LHCN-M2 (cell line): ENCODE measurements around the gene PARPBP. TPM values are rescaled to one million over a fixed set of nuclear protein-coding genes. Genes with fewer than 3 reads are reported as not detected.
"Not testable (repeated sequence)": the region's sequence is repeated elsewhere in the genome, so short reads cannot be mapped to it uniquely, and the experiment has no call there.

Experiments
- DNase-seq: peaks from one replicate; pipeline ENCODE4 v3.0.0-alpha.2; 2012; ENCODE audit warnings: low read depth
- total RNA-seq: library from RNA; depleted of rRNA; stranded (reverse); fragments of >200 nt; gene quantifications from 2 replicates; pipeline ENCODE4 v1.2.3, GENCODE V29; 2014

The PARPBP gene
- total RNA-seq, 1 experiment from 2014 or later: 31.7 TPM

DNA sequence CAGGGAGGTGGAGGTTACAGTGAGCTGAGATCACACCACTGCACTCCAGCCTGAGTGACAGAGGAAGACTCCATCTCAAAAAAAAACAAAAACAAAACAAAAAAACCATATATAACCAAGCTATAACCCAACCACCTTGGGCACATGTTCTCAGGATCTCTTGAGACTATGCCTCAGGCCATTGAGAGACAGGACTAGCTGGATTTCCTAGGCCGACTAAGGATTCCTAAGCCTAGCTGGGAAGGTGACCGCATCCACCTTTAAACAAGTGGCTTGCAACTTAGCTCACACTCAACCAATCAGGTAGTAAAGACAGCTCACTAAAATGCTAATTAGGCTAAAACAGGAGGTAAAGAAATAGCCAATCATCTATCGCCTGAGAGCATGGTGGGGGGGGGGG is 35.2 kb downstream of the PARPBP start:
- not testable (repeated sequence) for DNase-seq

DNA sequence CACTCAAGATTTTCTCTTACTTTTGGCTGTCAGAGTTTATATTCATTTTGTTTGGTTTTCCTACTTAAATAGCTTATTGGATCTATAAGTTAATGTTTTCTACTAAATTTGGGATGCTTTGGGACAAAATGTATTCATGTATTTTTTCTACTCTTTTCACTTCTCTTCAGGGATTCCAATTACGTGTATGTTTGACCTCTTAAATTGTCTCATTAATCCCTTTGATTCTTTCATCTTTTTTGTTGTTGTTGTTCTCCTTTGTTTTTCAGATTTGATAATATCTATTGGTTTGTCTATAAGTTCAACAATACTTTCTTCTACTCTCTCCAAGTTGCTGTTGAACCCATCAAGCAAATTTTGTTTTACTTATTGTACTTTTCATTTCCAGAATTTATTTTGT is 43.4 kb downstream of the PARPBP start:
- no peak for DNase-seq

DNA sequence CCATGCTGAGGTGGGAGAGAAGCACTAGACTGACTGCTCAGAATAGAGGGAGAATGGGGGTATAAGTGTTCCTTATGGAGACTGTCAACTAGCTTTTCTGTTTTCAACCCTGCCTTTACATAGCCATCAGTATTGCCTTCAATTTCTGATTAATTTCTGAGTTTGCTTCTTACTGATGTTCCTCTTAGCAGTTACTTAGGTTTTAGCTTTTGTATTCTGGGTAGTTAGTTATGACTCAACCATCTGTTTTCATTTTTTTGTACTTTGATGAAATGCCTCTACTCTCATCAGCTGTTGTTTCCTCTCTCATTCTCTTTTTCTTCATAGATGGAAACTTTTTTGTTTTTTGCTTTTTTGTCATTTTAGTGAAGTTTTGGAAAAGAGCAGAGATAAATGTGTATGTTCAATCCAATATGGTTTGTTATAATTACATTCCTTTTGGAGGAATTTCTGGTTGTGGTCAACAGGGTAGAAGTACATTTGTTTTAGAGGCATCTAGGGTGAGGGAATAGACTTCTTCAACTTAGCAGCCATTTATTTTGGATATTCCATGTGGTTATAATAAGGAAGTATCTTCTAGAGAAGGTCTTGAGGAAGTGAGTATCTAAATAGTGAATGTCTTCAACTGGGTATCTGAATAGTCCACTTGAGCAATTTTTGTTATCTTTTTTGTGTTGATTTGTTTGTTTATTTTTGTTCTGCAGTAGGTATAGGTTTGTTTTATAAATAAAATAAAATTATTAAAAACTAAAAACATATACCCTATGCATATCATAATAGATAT is 48.0 kb downstream of the PARPBP start:
- peak; percentile 51 for DNase-seq

DNA sequence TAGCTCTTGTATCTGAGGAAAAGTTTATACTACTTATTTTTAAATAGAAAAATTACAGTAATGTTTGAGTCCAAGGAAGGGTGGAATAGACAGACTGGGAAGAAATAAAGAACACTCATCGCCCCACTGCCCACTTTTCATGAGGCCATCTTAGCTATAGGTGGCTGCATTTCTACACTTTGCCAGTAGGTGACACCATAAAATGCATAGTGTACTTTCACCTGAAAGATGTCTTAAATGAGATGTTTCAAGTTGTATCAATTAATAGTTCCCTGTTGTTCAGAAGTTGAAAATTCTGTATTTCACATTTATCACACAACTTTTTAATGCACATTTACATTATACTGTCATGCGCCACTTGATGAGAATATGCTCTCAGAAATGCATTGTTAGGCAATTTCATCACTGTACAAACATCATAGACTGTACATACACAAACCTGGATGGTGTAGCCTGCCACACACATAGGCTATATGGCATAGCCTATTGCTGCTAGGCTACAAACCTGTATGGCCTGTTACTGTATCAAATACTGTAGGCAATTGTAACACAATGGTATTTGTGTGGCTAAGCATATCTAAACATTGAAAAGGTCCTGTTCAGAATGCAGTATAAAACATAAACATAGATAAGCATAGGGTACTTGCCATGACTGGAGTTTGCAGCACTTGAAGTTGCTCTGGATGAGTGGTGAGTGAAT is 50.1 kb downstream of the PARPBP start:
- peak; percentile 31 for DNase-seq

DNA sequence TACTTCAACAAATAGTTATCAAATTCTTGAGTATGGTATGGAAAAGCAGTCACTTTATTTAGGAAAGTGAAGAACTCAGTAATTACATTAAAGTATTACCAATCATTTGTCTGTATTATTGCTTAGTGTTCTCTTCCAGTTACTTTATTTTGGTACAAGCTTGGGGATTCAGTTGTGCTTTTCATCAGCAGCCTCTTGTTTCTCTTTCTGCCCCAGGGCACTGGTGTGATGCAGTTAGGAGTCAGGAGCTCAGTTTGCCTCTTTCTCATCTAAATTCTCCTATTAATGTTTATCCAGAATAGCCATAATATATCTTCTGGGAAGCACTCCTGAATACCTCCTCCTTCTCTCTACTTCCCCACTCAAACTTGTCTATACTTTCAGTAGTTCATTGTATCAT is 52.0 kb downstream of the PARPBP start:
- no peak for DNase-seq

DNA sequence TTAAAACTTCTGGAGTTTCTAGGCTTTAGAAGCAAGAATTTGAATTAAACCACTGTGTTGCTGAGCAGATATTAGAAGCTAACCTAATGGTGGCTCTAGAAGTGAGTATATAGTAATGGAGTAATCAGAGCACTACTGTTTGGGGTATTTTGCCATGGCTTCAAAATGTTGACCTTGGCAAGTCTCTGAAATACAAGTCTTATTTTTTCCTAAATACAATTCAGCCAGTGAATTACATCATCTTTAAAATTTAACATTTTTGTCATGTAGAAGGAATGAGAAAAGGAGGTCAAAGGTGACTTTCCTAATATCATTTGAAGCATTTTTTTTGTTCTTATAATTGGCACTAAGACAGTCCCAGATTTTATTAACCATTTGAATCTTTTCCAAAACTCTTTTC is 52.5 kb downstream of the PARPBP start:
- peak; percentile 13 for DNase-seq

DNA sequence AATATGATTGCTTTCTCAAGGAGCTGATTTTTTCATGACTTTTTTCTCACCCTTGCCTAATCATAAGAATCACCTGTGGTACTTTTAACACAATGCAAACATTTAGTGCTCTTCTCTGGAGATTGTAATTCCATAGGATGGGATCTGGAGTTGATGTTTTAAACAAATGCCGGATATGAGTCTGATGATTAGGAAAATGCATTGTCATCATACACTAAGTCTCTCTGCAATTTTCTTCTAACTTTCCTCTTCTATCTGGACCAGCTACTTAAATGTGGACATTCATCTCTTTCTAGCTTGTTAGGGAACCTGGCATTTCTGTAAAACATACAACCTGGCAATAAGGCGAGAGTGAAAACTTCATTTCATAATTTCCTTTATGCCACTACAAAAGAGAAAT is 54.1 kb downstream of the PARPBP start:
- DNase-seq: no peak

DNA sequence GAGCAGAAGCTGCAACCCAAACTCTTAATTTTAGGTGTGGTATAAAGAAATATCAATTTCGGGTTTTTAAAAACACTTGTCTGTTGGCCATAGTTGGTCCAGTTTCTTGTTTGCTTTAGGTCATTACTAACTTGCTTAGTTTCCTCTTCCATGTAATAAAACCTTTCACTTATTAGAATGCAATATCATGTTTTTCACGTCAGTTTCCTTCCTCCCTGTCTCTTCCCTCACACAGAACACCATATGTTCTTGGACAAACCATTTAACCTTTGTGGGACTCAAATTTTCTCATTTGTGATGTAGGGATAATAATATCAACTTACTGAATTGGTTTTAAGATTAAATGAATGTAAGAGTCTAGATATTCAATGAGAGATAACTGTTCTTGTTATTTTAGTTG is 54.8 kb downstream of the PARPBP start:
- no peak for DNase-seq

DNA sequence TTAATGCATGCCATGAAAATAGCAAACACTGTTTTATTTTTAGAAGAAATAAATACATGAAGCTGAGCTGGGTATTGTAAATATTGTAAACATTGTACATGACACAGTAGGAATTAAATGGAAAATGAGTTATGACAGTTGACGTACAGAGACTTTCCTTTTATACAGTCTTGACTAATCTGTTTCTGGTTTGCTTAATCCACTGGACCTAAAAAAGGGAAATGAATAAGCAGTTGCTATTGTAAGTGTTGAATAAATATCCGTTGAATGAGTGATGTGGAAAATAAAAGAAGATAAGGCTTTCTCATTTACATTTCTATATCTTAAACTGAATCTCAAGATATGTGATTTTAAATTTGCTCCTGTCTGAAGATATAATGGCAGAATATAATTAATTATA is 62.7 kb downstream of the PARPBP start:
- DNase-seq: no peak

DNA sequence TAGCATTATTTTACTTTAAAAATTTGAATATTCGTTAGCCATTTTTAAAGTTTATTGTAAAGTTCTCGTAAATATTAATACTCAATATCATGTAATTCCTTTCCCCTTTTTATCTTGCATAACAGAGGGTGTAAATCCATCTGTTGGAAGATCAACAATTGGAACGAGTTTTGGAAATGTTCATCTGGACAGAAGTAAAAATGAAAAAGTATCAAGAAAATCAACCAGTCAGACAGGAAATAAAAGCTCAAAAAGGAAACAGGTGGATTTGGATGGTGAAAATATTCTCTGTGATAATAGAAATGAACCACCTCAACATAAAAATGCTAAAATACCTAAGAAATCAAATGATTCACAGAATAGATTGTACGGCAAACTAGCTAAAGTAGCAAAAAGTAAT is 75.8 kb downstream of the PARPBP start:
- DNase-seq: no peak

DNA sequence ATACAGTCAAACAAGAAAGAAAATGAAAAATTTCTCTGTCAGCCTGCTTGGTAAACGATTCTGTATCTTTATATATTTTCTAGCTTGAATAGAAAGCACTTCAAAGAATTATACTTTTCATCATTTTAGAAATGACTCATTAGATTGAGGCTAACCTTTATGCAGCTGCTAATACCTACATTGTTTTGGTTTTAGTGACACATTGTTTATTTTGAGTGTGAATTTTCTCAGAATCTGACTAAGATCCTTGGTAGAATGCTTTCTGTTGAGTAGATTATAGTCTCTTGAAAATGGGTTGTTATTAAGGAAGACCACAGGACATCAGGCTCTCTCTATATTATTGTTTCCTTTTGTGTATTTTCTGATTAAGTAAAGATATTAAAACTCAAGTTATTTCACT is 77.8 kb downstream of the PARPBP start, which contains the start of gene PMCH:
Gene PMCH, minus strand, starts transcription at position 45 of the 400 bp plus-strand sequence. CDS start 63 bp downstream, outside the sequence.
- peak; percentile 78 for DNase-seq

DNA sequence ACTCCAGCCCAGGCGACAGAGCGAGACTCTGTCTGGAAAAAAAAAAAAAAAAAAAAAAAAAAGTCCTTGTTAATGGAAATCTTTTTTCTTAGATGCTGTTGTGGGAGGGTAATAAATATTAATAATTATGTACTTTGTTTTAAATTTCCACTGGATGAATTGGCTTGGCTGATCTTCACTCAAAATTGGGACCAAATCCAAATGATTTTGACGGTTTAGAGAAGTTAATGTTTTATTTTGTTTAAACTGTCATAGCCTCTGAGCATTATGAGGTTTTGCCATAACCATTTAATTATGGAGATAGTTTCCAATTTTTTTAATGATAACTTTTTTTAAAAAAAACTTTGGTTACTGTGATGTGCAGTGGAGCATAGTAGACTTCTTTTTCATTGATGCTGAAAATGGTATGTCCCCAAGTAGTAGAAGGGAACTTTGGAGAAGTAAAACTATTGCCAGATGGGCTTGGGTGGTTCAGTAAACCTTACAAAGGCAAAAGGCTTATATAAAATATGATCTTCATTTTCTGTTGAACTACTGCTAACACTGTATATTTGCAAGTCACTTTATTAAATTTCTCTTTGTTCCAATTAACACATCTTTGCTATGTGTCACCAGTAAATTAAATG is 81.6 kb downstream of the PARPBP start:
- DNase-seq: no peak

DNA sequence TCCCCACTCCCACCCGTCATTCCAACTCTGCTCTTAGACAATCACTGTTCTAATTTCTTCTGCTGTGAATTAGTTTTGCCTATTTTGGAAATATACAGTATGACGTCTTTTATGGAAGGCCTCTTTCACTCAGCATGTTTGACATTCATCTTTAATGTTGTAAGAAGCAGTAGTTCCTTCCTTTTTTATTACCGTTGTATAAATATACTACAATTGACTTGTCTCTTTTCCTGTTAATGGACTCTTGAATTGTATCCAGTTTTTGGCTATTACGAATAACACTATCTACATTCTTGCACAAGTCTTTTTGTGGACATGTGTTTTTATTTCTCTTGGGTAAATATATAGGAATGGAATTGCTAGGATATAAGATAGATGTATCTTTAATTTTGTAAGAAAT is 82.6 kb downstream of the PARPBP start:
- no peak for DNase-seq

DNA sequence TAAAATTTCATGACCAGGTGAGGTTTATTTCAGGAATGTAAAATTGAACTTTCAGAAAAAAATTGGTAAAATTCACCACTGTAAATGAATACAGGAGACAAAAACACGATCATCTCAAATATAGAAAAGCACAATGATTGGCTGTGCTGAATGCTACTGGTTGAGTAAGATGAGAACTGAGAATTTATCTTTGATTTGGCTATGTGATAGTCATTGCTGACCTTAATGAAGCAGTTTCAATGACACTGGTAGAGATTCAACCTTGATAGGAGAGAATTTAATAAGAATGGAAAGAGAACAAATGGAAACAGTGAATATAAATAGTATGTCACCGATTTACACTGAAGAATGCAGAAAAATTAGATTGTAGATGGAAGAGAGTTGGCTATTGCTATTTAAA is 84.0 kb downstream of the PARPBP start:
- DNase-seq: no peak

DNA sequence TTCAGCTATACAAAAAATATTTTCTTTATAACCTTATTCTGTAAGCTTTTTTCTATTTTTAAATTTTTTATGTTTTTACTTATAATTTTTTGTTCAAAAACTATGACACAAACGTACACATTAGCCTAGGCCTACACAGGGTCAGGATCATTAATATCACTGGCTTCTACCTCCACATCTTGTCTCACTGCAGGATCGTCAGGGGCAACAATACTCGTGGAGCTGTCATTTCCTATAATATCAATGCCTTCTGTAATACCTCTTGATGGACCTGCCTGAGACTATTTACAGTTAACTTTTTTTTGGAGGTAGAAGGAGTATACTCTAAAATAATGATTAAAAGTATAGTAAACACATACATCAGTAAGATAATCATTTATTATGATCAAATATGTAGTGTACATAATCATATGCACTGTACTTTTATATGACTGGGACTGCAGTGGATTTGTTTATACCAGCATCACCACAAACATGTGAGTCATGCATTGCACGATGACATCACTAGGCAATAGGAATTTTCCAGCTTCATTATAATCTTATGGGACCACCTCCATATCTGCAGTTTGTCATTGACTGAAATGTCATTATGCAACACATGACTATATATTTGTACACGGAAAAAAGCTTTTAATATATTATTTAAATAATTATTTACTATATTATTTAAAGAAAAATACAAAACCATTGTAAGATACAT is 96.2 kb downstream of the PARPBP start:
- DNase-seq: peak; percentile 55

DNA sequence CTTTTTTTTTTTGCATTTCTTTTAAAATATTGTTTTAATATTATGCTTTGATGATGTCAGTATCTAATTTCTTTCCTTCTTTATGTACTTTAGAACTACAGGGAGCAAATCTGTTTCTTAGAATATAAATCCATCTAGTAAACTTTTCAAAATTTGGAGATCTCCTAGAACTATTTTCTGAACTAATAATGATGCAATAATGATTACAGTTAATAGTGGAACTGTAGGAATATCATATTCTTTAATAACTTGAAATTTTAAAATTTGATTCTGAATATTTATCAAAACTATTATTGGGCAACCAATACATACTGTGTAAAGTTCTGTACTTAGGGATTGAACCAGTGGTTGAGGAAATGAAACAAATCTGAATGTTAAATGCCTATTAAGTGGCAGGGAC is 100.8 kb downstream of the PARPBP start:
- no peak for DNase-seq

DNA sequence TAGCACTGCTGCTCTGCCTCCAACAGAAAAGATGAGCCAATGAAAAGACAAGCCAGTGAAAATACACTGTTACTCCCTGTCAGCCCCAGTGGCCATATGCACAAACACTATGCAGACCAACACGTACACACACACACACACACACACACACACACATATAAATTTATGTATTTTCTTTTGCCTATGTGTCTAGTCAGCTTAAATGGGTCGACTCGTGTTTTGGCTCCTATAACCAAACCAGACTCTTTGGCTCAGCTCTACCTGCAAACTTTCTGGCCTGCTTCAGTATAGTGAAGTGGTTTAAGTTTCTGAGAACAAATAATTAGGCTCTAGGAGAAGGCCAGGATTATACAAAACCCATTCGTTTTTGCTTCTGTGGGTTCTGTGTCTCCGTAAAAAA is 108.0 kb downstream of the PARPBP start:
- DNase-seq: no peak

DNA sequence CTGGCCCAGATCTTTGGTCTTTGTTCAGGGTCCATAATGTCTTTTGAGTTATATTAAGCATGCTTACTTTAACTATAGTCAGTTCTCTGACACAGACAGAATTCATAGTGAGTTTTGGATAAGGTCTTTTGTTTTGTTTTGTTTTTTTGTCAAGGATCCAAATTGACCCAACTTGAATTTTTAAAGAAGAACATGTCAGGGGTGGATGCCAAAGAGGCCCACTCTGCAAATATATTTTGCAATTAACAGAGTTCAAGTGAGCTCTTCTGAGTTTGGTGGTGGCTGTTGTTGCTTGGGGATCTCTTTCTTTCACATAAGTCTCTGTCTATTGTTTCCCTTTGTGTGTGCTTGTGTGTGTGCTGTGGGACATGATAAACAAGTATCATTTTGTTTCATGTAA is 112.1 kb downstream of the PARPBP start:
- no peak for DNase-seq

DNA sequence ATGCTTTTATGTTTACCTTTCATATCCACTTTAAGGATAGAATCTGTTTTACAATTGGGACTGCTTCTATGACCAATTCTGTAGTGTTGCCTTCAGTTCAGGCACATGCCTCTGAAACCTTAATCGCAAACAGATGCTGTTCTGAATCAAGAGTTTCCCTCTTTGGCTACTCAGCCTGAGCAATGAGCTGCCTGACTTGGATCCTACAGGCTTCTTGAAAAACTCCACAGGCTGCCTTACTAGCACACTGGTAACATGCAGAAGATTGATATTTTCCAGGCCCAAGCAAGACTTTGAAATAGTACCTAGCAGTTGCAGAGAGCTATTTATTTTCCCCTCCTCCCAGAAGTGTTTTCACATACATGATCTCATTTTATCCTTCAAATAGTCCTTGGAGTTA is 112.5 kb downstream of the PARPBP start:
- DNase-seq: no peak

DNA sequence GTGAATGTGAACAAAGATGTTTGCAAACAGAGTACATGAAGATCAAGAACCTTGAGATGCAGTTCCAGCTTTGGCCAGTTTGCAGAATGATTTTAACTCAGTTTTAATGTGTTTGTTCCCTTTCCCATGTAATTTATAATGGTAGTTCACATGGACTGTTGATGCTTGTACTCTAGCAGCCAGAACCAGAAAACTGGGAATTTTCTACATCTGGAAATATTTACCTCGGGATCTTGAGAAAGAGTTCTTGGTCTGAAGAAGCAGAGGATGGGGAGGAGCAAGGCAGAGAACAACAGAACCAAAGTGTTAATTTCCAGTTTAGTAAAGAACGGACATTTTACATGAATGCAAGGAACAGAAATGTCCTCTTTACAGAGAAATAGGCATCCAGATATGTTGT is 114.6 kb downstream of the PARPBP start:
- no peak for DNase-seq

DNA sequence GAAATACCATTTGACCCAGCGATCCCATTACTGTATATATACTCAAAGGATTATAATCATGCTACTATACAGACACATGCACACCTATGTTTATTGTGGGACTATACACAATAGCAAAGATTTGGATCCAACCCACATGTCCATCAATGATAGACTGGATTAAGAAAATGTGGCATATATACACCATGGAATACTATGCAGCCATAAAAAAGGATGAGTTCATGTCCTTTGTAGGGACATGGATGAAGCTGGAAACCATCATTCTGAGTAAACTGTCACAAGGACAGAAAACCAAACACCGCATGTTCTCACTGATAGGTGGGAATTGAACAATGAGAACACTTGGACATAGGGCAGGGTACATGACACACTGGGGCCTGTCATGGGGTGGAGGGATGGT is 120.9 kb downstream of the PARPBP start:
- DNase-seq: not testable (repeated sequence)
